Epithelial cell of esophagus (primary cell): ENCODE measurements around the gene SSRP1.

Experiments used
- DNase-seq: peaks from one replicate; pipeline ENCODE4 v3.0.0; 2010; ENCODE audit warnings: low read depth
- H3K4me3 ChIP-seq: 2 replicates; pipeline ENCODE4 v1.5.1; 2011; ENCODE audit warnings: mild to moderate bottlenecking, low read length, control low read depth
- TF ChIP-seq, protein P1 (sequence below): IDR thresholded peaks from 2 replicates; pipeline ENCODE4 v1.5.1; 2011; ENCODE audit warnings: low read depth, mild to moderate bottlenecking, low read length, control low read depth, inconsistent platforms; ENCODE audit not compliant: insufficient read depth; ENCODE audit errors: missing control alignments

The SSRP1 gene, protein sequence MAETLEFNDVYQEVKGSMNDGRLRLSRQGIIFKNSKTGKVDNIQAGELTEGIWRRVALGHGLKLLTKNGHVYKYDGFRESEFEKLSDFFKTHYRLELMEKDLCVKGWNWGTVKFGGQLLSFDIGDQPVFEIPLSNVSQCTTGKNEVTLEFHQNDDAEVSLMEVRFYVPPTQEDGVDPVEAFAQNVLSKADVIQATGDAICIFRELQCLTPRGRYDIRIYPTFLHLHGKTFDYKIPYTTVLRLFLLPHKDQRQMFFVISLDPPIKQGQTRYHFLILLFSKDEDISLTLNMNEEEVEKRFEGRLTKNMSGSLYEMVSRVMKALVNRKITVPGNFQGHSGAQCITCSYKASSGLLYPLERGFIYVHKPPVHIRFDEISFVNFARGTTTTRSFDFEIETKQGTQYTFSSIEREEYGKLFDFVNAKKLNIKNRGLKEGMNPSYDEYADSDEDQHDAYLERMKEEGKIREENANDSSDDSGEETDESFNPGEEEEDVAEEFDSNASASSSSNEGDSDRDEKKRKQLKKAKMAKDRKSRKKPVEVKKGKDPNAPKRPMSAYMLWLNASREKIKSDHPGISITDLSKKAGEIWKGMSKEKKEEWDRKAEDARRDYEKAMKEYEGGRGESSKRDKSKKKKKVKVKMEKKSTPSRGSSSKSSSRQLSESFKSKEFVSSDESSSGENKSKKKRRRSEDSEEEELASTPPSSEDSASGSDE

DNA sequence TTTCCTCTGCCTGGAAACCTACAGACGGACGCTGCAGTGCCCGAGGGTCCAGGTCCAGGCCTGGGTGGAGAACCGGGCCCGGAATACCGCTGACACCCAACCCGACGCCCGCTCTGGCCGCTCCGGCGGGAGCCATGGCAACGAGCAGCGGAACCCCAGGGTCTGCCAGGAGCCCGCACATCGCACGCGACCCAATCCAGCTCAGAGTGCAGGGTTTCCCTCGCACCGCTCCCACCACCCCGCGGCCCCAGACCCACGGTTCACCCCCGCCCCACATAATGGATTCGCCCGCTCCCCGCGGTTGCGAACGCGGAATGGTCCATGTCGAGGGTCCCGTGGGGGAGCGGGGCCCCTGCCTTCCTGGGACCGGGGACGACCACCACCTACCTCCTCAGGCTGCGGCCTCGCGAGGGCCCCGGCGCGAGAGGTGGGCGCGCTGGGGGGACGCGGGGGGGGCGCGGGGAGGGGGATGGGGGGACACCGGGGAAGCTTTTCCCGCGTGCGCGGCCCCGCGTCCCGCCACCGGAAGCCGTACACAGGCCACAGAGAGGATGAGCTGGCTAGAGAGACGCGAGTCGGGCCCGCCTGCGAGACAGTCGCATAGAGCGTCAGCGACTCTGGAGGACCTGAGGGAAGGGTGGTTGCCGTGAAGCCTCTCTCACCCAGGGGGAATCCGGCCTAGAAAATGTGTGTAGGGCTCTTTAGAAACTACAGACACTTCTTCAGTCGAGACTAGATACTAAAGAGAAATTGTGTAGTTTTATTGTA, at the start of gene SSRP1:
SSRP1 (minus strand) TSS at position 550 of the 768 bp plus-strand sequence. CDS start 771 bp downstream, outside the sequence.
- peak; percentile 85 for DNase-seq
- peak within 1 kb of the TSS; percentile 80 for H3K4me3 ChIP-seq
- TF ChIP-seq, protein P1, sequence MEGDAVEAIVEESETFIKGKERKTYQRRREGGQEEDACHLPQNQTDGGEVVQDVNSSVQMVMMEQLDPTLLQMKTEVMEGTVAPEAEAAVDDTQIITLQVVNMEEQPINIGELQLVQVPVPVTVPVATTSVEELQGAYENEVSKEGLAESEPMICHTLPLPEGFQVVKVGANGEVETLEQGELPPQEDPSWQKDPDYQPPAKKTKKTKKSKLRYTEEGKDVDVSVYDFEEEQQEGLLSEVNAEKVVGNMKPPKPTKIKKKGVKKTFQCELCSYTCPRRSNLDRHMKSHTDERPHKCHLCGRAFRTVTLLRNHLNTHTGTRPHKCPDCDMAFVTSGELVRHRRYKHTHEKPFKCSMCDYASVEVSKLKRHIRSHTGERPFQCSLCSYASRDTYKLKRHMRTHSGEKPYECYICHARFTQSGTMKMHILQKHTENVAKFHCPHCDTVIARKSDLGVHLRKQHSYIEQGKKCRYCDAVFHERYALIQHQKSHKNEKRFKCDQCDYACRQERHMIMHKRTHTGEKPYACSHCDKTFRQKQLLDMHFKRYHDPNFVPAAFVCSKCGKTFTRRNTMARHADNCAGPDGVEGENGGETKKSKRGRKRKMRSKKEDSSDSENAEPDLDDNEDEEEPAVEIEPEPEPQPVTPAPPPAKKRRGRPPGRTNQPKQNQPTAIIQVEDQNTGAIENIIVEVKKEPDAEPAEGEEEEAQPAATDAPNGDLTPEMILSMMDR, result no peak

DNA sequence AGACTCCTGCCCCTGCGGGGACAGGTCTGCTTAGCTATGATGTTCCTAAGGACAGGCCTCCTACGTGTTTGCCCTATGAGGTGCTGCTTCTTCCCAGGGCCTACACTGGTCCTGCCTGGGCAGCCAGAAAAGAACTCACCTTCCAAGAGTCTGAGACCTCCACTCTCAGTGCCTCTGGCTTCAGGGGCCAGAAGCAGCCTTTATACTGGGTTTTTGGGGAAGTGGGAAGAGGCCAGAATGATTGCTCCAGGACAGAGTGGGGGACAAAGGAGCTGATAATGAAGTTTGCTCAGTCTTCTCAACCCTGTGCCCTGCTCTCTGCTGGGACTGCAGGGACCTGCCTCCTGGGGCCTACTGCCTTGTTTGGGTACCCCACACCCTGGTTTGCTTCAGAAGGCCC, 45.3 kb upstream of the SSRP1 start, which contains the start of gene PRG3:
PRG3 (minus strand) TSS at position 176 of the 400 bp plus-strand sequence. CDS start 442 bp downstream, outside the sequence.
- DNase-seq, result no peak
- no peak within 1 kb of the TSS for H3K4me3 ChIP-seq
- TF ChIP-seq, protein P1, result no peak

DNA sequence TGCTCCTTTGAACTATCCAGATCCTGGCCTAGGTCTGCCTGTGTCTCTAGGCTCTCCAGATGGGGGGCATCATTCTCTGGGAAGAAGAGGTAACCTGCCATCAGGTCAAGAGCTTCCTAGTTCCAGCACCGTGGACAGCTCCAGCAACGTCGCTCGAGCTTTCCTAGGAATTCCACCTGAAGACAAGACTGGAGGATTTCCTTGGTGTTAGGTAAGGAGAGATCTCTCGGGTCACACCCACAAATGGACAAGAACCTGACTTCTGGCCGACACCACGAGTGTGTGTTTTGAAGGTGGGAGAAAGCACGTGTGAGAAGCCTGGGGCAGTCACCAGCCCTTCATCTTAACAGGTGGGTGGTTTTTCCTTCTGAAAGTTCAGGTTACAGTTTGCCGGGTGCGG, 44.0 kb upstream of the SSRP1 start:
- TF ChIP-seq, protein P1, result no peak
- H3K4me3 ChIP-seq, result no peak overlapping the region
- DNase-seq, result peak; percentile 62

DNA sequence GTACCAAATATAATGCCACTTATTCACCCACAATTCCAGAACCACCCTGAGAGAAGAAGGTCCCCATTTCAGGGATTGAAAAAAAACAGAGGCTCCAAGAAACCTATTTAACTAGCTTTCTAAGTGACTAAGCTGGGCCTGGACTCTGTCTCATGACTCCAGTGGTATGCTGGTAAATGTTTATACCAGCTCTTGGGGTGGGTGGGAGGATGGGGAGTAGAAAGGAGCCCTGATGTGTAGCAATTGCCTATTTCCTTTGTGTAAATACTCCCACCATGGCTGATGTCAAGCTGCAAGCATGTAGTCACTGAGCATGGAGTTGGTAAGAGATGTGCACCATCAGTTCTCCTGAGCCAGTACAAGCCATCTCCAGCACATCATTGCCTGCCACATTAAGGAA, 42.5 kb upstream of the SSRP1 start:
- TF ChIP-seq, protein P1, result no peak
- no peak for DNase-seq
- H3K4me3 ChIP-seq, result no peak overlapping the region

DNA sequence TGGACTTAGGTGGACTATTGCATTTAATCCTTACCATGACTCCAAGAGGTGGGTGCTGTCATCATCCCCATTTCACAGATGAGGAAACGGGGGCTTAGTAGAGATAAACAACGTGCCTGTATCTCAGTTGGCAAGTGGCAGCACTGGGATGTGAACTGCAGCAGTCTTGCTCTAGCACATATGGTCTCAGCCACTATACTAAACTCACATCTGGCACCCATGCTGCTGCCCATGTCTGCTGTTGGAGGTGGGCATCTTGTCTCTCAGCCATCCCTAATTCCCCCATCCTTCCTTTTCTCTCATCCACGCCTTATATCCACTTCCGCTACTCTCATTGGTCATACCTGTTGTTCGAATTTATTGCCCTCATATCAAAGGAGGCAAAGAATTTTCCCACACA, 41.4 kb upstream of the SSRP1 start:
- H3K4me3 ChIP-seq, result no peak overlapping the region
- no peak for DNase-seq
- TF ChIP-seq, protein P1, result no peak

DNA sequence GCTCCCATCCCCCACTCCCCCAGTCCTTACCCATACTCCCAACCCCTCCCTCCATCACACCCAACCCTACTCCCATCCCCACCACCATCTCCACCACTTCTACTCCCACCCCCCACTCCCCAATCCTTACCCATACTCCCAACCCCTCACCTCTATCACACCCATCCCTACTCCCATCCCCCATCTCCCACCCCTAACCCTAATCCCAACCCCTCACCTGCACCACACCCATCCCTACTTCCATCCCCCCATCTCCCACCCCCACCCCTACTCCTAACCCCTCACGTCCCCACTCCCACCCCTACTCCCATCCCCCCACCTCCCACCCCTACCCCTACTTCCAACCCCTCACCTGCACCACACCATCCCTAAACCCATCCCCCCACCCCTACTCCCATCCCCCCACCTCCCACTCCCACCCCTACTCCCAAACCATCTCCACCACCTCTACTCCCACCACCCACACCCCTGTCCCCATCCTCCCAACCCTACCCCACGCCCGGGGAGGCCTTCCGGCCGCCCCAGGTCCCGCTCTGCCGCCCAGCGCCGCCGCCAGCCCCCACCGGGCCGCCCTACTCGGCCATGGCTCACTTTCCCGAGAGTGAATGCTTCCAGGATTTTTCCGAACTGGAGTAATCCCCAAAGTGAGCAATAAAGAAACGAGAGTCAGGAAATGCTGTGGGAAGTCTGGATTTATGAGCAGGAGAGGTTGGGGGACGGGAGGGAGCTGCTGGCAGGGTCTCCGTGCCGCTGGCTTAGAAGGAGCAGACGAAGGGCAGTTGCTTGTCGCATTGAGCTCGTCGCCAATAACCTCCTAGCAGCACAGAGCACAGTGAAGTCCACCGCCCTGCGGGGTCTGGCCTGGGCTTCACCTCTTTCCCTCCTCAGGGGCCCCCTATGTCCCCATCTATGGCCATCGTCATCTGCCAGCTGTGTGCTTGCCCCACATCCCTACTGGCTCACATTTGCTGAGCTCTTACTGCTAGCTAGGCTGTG, 40.7 kb upstream of the SSRP1 start:
- TF ChIP-seq, protein P1, result no peak
- DNase-seq, result no peak
- no peak overlapping the region for H3K4me3 ChIP-seq
